ENCODE measurements around the gene EPHA2.
"Not testable (repeated sequence)": the region's sequence is repeated elsewhere in the genome, so short reads cannot be mapped to it uniquely, and the experiment has no call there.

Gene EPHA2

DNA sequence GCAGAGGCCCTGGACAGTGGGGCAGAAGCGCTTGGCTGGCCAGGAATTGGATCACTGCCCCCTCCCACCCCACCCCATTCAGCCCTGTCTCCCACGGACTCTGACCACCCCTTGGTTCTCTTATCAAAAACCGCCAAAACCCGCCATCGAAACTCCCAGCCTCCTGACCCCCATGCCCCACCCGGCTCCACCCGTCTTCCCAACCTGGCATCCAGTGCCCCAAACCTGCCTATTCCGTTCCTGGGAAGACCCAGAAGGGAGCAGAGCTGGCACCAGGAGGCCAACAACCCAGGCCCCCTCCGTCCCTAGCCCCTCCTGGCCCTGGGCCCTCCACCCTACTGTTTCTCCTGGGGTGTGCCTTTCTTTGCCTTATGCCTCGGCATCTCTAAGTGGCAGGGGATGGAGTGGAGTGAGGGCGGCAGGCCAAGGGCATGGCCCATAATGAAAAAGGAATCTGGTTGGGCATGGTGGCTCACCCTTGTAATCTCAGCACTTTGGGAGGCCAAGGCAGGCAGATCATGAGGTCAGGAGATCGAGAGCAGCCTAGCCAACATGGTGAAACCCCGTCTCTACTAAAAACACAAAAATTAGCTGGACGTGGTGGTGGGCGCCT is 16.5 kb upstream of the EPHA2 start:
- Histone ChIP-seq H3K36me3 (replicated peaks) (no peaks in the 10 kb centered on the region), H3K4me3 (ENCODE audit: low read depth, low read length) (no peak overlapping the region), H3K27ac (no peak overlapping the region), H3K27me3 (replicated peaks) (no peaks in the 10 kb centered on the region)
- TF ChIP-seq, protein P1, sequence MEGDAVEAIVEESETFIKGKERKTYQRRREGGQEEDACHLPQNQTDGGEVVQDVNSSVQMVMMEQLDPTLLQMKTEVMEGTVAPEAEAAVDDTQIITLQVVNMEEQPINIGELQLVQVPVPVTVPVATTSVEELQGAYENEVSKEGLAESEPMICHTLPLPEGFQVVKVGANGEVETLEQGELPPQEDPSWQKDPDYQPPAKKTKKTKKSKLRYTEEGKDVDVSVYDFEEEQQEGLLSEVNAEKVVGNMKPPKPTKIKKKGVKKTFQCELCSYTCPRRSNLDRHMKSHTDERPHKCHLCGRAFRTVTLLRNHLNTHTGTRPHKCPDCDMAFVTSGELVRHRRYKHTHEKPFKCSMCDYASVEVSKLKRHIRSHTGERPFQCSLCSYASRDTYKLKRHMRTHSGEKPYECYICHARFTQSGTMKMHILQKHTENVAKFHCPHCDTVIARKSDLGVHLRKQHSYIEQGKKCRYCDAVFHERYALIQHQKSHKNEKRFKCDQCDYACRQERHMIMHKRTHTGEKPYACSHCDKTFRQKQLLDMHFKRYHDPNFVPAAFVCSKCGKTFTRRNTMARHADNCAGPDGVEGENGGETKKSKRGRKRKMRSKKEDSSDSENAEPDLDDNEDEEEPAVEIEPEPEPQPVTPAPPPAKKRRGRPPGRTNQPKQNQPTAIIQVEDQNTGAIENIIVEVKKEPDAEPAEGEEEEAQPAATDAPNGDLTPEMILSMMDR (IDR thresholded peaks at IDR 0.05; ENCODE audit: low read depth, low read length, missing control alignments), result no peak
- DNase-seq, result no peak
- in situ Hi-C loops (cut with HindIII; ENCODE audit: low pct_ligation_motif_present, low sequenced_read_pairs), result no loop called here

DNA sequence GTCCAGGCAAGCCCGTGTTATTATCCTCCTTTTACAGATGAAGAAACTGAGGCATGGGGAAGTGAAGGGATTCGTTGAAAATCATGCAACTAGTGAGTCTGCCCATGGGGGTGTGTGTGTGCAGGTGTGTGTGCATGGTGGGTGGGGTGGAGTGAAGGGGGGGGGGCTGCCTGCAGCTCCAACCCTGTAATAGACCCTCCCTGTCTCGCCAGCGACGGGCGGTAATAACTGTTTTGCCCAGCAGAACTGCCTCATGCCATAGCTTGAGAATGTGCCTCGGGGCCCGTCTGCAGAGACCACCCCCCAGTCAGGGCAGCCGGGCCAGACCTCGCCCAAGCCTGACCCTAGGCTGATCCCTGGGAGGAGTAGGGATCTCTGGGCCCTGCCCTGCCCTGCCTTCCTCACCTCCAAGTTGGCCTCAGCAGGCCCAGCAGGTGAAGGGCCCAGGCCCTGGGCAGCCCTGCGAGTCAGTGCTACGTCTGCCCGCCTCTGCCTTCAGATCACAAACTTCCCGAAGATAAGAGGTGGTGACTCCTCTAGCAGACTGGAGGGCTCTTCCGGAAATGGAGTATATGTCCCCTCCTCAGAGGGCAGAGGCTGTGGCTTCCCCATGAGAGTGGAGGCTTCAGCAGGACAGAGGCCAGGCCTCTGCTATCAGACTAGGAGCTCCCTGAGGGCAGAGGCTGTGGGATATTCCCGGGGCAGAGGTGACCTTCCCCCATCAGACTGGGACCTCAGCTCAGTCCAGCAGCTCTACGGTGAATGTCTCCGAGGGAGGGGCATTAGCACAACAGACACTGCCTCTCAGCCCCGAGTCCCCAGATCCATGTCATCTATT is 15.7 kb upstream of the EPHA2 start:
- H3K4me3 ChIP-seq (ENCODE audit: low read depth, low read length), result no peak overlapping the region
- H3K27ac ChIP-seq, result no peak overlapping the region
- in situ Hi-C loops (cut with HindIII; ENCODE audit: low pct_ligation_motif_present, low sequenced_read_pairs), result no loop called here
- no peak for DNase-seq
- TF ChIP-seq, protein P1 (IDR thresholded peaks at IDR 0.05; ENCODE audit: low read depth, low read length, missing control alignments), result no peak
- H3K27me3 ChIP-seq (replicated peaks), result no peaks in the 10 kb centered on the region
- H3K36me3 ChIP-seq (replicated peaks), result no peaks in the 10 kb centered on the region

DNA sequence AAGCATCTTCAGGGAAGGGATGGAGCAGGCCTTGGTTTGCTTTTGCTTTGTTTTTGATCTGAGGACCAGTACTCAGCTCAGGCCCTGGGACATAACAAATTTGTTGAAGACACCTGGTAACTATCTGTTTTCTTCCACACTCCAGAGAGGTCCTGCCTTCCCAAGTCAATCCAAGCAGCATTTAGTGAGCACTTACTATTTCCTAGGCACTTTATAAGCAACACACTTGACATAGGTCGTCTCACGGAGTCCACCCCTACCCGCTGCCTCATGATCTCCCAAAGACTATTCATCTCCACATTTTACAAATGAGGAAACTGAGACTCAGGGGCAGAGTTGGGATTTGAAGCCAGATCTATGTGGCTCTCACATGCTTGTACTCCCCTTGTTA is 14.4 kb upstream of the EPHA2 start:
- TF ChIP-seq, protein P1 (IDR thresholded peaks at IDR 0.05; ENCODE audit: low read depth, low read length, missing control alignments), result no peak
- DNase-seq, result no peak
- Histone ChIP-seq H3K4me3 (ENCODE audit: low read depth, low read length) (no peak overlapping the region), H3K36me3 (replicated peaks) (no peaks in the 10 kb centered on the region), H3K27me3 (replicated peaks) (no peaks in the 10 kb centered on the region), H3K27ac (no peak overlapping the region)
- in situ Hi-C loops (cut with HindIII; ENCODE audit: low pct_ligation_motif_present, low sequenced_read_pairs), result no loop called here

DNA sequence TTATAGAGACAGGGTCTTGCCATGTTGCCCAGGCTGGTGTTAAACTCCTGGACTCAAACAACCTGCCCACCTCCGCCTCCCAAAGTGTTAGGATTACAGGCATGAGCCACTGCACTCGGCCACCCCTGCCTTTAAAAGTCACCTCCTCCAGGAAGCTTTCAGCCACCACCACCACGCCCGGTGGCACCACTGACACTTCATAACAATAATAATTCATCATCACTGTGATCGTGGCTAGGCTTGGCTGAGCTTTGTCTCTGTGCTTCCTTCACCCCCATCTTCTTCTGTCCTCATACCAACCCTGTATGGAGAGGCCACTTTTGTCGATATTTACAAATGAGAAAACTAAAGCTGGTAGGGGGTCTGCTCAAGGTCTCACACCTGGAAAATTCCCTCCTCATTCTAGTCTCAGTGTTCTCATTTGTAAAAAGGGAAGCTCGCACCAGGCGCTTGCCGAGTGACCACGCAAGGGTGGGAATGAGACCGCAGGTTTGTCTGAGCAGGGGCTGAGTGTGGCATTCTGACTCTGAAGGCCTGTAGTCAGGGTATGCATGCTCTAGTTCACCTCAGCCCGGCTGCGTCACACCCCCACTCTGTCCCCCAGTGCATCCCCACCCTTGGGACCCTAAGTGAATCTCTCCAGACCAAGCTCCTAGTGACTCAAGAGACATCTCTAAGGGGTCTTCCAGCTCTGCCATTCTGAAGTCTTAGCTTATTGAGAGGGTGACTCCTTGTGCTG is 12.9 kb upstream of the EPHA2 start:
- no peak overlapping the region for H3K4me3 ChIP-seq (ENCODE audit: low read depth, low read length)
- TF ChIP-seq, protein P1 (IDR thresholded peaks at IDR 0.05; ENCODE audit: low read depth, low read length, missing control alignments), result no peak
- no peaks in the 10 kb centered on the region for H3K36me3 ChIP-seq (replicated peaks)
- in situ Hi-C loops (cut with HindIII; ENCODE audit: low pct_ligation_motif_present, low sequenced_read_pairs), result no loop called here
- DNase-seq, result no peak
- H3K27ac ChIP-seq, result no peak overlapping the region
- no peaks in the 10 kb centered on the region for H3K27me3 ChIP-seq (replicated peaks)

DNA sequence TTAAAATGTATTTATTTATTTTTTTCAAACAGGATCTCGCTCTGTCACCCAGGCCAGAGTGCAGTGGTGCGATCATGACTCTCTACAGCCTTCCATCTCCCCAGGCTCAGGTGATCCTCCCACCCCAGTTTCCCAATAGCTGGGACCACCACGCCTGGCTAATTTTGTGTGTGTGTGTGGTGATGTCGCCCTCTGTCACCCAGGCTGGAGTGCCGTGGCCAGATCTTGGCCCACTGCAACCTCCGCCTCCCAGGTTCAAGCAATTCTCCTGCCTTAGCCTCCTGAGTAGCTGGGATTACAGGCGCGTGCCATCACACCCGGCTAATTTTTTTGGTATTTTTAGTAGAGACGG is 12.3 kb upstream of the EPHA2 start:
- in situ Hi-C loops (cut with HindIII; ENCODE audit: low pct_ligation_motif_present, low sequenced_read_pairs); H3K4me3 ChIP-seq (ENCODE audit: low read depth, low read length): not testable (repeated sequence)

More for the DNA sequence above, 12.3 kb upstream of the EPHA2 start:
- not testable (repeated sequence) for H3K27me3 ChIP-seq (replicated peaks); DNase-seq; H3K27ac ChIP-seq; H3K36me3 ChIP-seq (replicated peaks)

All from brain microvascular endothelial cell (primary cell).